ENCODE results near the gene PCDHAC2.

PCDHAC2 gene

DNA sequence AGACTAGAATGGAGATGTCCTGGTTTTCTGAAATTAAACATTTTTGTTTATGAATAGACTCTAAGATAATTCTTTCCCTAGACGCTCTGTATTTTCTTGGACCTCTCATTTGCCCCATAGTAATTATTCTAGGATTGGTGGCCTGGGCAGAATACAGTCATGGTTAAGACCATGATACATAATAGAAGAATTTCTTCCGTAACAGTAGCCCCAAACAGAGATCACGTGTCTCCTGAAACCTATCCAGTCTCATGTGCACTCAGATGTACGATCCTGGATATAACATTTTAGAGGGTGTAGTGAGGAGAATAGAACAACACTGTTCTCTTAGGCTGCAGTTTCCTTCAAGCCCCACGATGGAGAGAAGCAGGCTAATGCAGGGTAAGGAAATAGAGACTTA, 22.3 kb downstream of the PCDHAC2 start:
- no peak for DNase-seq (ENCODE audit: low read depth in 2 of 2)

DNA sequence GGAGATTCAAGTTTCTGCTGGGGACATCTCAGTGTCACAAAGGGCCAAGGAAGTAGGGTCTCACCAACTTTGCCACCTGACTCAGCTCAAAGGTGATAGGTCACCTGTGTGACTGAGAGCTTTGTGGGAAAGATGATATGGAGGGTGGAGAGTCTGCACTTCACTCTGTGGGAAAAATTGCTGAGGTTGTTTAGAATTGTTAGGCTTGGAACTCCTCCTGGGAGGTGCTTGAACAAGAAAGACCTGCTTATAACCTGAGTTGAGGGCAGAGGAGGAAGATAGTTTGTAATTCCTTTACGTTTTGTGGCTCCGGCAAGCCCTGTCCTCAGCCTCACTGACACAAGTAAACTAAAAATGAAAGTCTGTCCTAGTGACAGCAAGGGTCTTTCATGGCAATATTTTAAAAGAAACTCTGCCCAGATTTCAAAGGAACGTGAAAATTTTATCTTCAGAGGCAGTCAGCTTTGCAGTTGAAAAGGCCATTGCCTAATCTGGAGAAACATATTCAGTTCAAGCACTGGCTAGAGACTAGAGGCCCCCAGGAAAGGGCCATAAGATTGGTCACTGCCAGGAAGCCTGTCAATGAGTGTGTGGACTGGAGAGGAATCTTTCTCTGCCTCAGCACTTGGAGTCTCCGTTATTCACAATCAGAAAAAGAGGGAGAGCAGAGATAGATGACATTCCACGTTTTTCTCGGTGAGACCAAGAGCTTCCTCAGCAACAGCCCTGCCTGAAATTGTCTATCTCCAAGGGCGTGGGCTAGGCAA, 23.2 kb downstream of the PCDHAC2 start:
- no peak for DNase-seq (ENCODE audit: low read depth in 2 of 2)

DNA sequence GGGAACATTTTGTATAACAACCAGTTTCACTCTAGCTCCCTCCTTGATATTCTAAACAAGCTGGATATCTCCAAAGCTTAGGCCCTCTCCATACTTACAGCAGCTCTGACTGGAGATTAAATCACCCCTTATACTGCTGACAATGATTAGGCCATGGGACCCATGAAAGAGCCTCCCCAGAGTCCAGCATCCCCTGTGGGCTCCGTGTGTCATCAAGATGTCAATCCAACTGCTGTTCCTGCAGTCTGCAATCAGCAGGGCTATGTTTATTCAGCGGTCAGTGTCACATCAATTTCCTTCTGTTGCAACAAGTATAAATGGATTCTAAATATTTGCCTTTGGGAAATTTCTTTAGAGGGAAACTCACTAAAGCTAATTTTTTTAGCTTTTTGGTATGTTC, 26.6 kb downstream of the PCDHAC2 start:
- no peak for DNase-seq (ENCODE audit: low read depth in 2 of 2)

DNA sequence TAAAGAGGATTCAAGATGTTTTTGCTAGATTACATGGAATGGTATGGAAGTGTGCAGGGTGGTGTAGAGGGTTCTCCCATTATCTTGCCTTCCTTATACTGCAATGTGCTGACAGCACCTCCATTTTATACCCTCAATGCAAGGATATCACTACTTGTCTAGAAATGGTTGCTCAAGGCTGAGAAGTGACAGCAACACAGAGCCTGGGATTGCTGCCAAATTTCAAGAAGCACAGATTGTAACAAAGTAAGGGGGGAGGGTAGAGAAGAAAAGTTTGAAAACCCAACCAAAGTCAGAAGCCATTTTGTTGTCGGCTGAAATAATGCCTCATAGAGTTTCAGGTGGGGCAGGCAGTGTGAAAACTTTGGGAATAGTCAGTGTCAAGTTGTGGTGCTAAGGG, 29.8 kb downstream of the PCDHAC2 start:
- DNase-seq (ENCODE audit: low read depth in 2 of 2) = no peak

DNA sequence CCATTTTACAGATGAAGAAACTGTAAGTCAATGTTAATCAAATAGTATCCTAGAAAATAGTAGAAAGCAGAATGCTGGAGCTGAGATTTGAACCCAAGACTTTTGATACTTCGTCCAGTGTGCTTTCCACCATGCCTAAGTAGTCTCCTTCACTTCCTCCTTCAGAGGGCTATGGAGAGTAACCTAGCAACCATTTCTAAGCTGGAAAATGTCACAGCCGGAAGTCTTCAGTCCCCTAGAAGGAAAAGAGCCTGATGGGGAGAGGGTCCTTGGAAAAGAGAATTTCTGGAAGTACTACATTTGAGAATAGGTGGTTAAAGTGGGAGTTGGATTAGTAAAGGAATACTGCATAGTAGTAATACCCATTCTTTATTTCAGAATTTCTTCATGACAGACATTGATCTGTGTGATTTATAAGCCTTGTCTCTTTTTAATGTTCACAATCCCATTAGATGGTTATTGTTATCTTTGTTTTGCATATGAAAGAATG, 32.7 kb downstream of the PCDHAC2 start:
- DNase-seq (ENCODE audit: low read depth in 2 of 2) = no peak

DNA sequence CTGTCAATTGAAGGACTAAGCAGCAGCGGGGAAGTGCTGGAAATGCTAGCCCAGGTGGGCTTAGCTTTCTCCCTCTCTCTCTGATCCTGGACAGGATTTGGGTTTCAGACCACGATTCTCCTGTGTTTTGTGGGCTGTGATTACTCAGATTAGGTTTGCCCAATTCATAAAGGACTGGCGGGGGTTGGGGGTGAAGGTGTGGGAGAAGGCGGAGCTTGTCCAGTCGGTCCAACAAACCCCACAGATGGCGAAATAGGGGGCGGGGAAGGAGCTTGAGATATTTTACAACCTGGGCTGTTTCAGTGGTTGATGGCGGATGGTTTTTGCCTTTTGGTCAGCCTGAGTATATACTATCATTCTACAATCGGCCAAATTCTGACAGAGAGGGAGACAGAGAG, 35.2 kb downstream of the PCDHAC2 start:
- no peak for DNase-seq (ENCODE audit: low read depth in 2 of 2)

DNA sequence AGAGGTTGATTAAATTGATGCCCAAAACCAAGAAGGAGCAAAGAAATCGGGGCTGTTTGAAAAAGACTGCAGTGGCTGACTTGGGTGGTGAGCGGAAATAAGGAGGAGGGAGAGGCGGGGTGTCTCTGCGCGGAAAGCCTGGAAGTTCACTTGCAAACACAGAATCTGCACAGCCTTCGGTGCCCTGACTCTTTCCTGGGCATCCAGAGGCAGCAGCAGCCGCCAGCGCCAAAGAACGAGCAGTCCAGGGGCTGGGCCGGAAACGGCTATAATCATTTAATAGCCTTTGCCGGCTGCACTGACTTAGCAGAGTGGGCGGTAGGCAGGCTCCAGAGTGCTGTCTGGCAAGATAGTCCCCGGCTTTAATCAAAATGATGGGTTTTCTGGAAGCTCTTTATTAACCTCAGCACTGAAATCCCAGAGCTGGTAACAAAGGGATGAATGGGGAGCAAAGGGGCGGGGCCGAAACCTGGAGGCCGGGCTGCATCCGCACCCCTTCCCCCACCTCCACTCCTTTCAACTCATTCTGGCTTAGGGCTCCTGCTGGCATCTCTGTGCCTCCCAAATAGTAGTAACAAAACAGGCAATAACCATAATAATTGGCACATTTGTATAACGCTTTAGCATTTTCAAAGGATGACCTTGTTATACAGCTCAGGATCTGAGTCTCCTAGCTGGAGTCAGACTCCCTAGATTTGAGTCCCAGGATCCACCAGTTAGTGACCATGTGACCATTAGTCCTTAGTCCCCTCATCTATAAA, 35.7 kb downstream of the PCDHAC2 start:
- DNase-seq (ENCODE audit: low read depth in 2 of 2) = no peak

DNA sequence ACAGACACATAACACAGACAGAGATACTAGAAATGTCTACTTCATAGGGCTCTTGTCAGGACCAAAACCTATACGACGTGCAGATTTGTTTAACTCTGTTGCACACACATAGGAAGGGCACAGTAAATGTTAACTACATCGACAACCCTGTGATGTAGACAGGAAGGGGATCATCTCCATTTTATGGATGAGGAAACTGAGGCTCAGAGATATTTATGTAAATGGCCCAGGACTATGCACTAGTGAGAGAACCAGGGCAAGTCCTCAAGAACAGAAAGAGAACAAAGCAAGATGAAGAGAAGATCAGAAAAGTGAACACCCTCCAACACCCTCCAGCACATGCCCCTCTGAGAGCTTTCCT, 36.3 kb downstream of the PCDHAC2 start:
- no peak for DNase-seq (ENCODE audit: low read depth in 2 of 2)

DNA sequence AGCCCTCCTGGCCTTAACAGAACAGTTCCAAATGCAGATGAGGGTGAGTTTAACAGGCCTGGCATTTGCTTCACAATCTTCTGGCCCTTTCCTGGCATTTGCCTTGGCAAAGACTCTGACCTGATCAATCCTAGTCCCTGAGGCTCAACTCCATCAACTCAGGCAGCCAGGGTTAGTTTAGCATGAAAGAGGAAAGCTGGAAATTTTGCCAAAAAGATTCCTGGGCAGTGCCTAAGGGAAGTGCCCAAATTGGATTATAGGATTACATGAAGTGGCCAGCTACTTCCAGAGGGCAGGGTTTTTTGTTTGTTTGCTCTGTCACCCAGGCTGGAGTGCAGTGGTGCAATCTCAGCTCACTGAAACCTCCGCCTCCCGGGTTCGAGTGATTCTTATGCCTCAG, 36.8 kb downstream of the PCDHAC2 start:
- DNase-seq (ENCODE audit: low read depth in 2 of 2) = no peak

DNA sequence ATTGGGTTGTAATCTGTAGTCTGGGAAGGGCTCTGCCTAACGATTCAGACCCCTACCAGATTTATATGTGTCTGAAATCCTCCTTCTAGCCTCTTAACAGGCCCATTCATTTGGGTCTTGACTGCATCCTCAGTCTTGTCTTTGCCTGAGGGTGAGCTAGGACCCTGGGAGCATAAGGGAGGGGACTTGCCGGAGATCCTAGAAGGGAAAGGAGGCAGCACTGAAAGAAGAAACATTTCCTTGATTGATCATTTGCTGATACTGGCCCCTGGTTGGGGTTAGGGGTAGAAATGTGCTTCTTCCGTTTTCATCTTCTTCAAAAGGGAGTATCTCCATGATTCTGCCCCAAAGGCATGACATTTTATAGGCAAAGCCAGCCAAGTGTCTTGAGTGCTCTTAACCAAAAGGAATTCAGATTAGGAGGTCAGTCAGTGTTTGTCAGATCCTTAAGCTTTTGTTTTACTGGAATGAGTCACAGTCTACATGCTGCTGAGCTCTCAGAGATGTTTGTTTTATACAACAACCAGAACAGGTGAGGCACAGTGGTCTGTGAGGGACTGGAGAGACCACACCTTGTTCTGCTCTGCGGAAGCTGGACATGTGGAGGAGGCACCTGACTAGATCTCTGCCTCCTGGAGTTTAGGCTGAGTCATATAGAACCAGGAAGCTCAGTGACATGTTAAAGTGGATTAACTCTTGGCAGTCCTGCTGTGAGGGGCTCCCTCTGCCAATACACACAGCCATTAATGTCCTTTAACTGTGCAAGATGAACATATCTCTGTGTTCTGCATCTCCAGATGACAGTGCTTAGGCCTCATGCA, 37.7 kb downstream of the PCDHAC2 start:
- DNase-seq (ENCODE audit: low read depth in 2 of 2) = no peak

DNA sequence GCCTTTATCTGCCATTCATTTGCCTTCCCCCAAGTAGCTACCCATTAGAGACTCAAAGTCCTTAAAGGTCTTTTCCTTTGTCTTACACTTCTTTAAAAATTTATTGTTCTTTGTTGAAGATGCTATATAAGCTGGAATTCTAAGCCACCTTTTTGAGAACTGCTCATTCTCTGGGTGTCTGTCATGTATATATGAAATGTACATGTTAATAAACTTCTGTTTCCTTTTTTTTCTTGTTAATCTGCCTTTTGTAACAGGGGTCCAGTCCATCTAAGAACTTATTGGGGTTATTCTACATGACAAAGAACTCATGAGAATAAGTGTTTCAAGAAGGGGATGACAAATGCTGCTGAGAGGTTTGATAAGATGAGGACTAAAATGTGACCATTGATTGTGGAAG, 41.5 kb downstream of the PCDHAC2 start:
- no peak for DNase-seq (ENCODE audit: low read depth in 2 of 2)

DNA sequence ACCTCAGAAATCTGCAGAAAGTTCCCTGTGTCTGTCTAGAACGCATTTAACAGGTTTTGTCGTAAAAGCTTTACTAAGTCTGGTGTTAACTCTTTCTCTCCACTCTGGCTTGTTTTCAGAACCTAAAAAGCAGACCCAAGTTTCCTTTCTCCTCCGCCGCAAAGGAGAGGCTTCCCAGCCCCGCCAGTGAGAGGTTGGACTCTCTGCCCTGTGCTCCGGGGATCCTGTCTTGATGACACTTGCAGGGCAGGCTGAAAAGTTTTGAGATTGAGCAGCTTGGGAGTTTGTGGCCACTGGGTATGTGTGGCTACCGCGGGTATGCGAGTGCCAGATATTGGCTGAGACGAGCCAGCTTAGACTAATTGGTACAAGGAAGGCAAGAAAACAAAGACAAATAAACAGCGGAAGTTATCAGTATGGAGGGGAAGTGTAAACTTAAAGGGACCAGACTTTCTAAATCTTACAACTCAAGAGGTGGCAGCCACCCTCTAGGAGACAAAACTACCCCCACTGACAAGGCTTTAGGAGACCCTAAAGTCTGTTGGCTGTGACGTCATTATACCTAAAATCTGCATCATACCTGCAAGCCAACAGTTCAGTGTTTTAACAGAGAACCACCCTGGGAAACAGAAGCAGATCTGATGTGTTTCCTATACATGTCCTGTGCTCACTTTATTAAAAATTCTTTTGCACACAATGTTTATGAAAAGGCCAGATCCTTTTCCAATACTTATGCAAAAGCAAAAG, 43.9 kb downstream of the PCDHAC2 start:
- no peak for DNase-seq (ENCODE audit: low read depth in 2 of 2)

DNA sequence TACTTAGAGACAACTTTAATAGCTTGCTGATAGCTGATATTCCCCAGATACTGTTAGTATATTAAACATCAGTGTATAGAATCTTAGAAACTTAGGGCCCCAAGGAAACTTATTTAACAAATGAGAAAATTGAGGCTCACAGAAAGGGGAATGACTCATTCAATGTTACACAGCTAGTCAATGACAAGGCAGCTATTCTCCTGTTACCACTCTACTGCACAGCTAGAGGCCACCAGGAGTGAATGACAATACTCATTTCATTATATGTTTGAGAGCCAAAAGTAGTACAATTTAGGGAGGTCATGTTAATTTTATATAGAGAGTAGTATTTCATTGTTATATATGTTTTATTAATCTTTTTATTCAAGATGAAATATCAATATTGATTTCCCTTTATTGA, 51.7 kb downstream of the PCDHAC2 start:
- no peak for DNase-seq (ENCODE audit: low read depth in 2 of 2)

All from fibroblast of skin of left quadriceps (primary cell).